Erythroblast (primary cell): Measurements from ENCODE around the gene TAX1BP3.

Experiments
- GATA1 ChIP-seq: IDR thresholded peaks from 2 replicates; pipeline ENCODE4 v1.6.1; 2011; ENCODE audit warnings: low read depth, mild to moderate bottlenecking, control low read depth, low read length, moderate library complexity
- POLR2A ChIP-seq: IDR thresholded peaks from 2 replicates; pipeline ENCODE4 v1.6.1; 2011; ENCODE audit warnings: mild to moderate bottlenecking, low read length

DNA sequence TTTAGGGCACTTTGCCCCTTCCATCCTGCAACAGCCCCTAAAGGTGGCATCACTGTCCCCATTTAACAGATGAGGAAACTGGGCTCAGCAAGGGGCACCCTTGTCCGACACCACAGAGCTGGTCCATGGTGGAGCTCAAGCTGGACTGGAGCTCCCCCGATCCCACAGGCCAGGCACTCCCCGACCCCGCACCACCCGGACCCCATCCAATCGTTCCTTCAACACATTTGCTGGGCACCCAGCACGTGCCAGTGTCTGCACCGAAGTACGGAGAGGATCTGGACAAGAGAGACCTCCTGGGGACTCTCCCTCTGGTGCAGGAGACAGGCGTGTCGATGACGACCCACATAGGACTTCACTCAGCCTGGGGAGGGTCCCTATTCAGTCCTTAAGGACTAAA is 13.7 kb upstream of the TAX1BP3 start:
- TF ChIP-seq POLR2A (no peak), GATA1 (no peak)
